ENCODE measurements around the gene NGEF.

GRCh38 chr2:232894746-232895145 lies 118.3 kb downstream of the NGEF start:
- no peak for TF ChIP-seq RXRA (IDR thresholded peaks at IDR 0.05)
- TF ChIP-seq CTCF (IDR thresholded peaks at IDR 0.05; ENCODE audit: low read depth, low read length, missing input control), result no peak
- TF ChIP-seq RAD21 (IDR thresholded peaks at IDR 0.05), result no peak
- no peak for TF ChIP-seq YY1 (IDR thresholded peaks at IDR 0.05)
- no peak for TF ChIP-seq HNF4A (conservative IDR thresholded peaks at IDR 0.05)
- no peak for TF ChIP-seq JUND (IDR thresholded peaks at IDR 0.05)
- no peak for TF ChIP-seq GABPA (IDR thresholded peaks at IDR 0.05 in 1 of 2, conservative IDR thresholded peaks at IDR 0.05 in 1 of 2)
- no peak for TF ChIP-seq ATF3 (IDR thresholded peaks at IDR 0.05)
- TF ChIP-seq EGR1 (IDR thresholded peaks at IDR 0.05; ENCODE audit: low read depth in 2 of 2), result no peak
- TF ChIP-seq ZBTB33 (IDR thresholded peaks at IDR 0.05), result no peak
